Measurements from ENCODE around the gene GTF2E1.

Gene GTF2E1

GRCh38 chr3:120742198-120742848 is at the start of gene GTF2E1, which contains the start of gene RABL3:
Gene GTF2E1, plus strand, starts transcription at chr3:120742744. Its CDS starts 7,809 bp downstream, at chr3:120750553.
Gene RABL3, minus strand, starts transcription at chr3:120742516. Its CDS starts 9 bp downstream, at chr3:120742507.
- TF ChIP-seq MYC (IDR thresholded peaks at IDR 0.05; ENCODE audit: low read depth, low read length) (peak; percentile 46; the same call in 1 of the 2 replicates), POLR2A (IDR thresholded peaks at IDR 0.05; ENCODE audit: extremely low read depth, insufficient read length) (peak; percentile 61), MAX (IDR thresholded peaks at IDR 0.05; ENCODE audit: low read depth, low read length) (peak; percentile 47; the same call in 1 of the 2 replicates), CTCF (IDR thresholded peaks at IDR 0.05; ENCODE audit: low read depth, low read length) (no peak)
- peak; percentile 99 for DNase-seq (ENCODE audit: low read depth)
- H3K4me3 ChIP-seq (ENCODE audit: low read depth, low read length), result peak within 1 kb of the TSS; percentile 83

- no peak overlapping the region for H3K4me3 ChIP-seq (ENCODE audit: low read depth, low read length)
- peak; percentile 7 for DNase-seq (ENCODE audit: low read depth)
- no peak for TF ChIP-seq CTCF (IDR thresholded peaks at IDR 0.05; ENCODE audit: low read depth, low read length)
- TF ChIP-seq POLR2A (IDR thresholded peaks at IDR 0.05; ENCODE audit: extremely low read depth, insufficient read length), result no peak
- no peak for TF ChIP-seq MAX (IDR thresholded peaks at IDR 0.05; ENCODE audit: low read depth, low read length)
- no peak for TF ChIP-seq MYC (IDR thresholded peaks at IDR 0.05; ENCODE audit: low read depth, low read length)
Measured at GRCh38 chr3:120693439-120694171, 48.9 kb upstream of the GTF2E1 start.

GRCh38 chr3:120699333-120699732 is 43.2 kb upstream of the GTF2E1 start:
- no peak overlapping the region for H3K4me3 ChIP-seq (ENCODE audit: low read depth, low read length)
- no peak for DNase-seq (ENCODE audit: low read depth)
- TF ChIP-seq MAX (IDR thresholded peaks at IDR 0.05; ENCODE audit: low read depth, low read length) (no peak), MYC (IDR thresholded peaks at IDR 0.05; ENCODE audit: low read depth, low read length) (no peak), CTCF (IDR thresholded peaks at IDR 0.05; ENCODE audit: low read depth, low read length) (no peak), POLR2A (IDR thresholded peaks at IDR 0.05; ENCODE audit: extremely low read depth, insufficient read length) (no peak)

GRCh38 chr3:120705884-120706582 is 36.5 kb upstream of the GTF2E1 start:
- TF ChIP-seq POLR2A (IDR thresholded peaks at IDR 0.05; ENCODE audit: extremely low read depth, insufficient read length), result no peak
- no peak for TF ChIP-seq CTCF (IDR thresholded peaks at IDR 0.05; ENCODE audit: low read depth, low read length)
- DNase-seq (ENCODE audit: low read depth), result no peak

GRCh38 chr3:120706950-120707349 is 35.6 kb upstream of the GTF2E1 start:
- TF ChIP-seq CTCF (IDR thresholded peaks at IDR 0.05; ENCODE audit: low read depth, low read length) (no peak), MYC (IDR thresholded peaks at IDR 0.05; ENCODE audit: low read depth, low read length) (no peak), POLR2A (IDR thresholded peaks at IDR 0.05; ENCODE audit: extremely low read depth, insufficient read length) (no peak), MAX (IDR thresholded peaks at IDR 0.05; ENCODE audit: low read depth, low read length) (no peak)
- no peak for DNase-seq (ENCODE audit: low read depth)
- no peak overlapping the region for H3K4me3 ChIP-seq (ENCODE audit: low read depth, low read length)

More at GRCh38 chr3:120705884-120706582, 36.5 kb upstream of the GTF2E1 start:
- no peak overlapping the region for H3K4me3 ChIP-seq (ENCODE audit: low read depth, low read length)

Data from NB4 (cell line).